ENCODE measurements around the gene UNC13B.
A peak's percentile ranks its signal among the peaks of the same experiment; 100 is the strongest.
"Not testable (repeated sequence)": the region's sequence is repeated elsewhere in the genome, so short reads cannot be mapped to it uniquely, and the experiment has no call there.

UNC13B gene

GRCh38 chr9:35226651-35227050, 64.8 kb downstream of the UNC13B start:
- no peak for DNase-seq (ENCODE audit: low read depth in 2 of 2)

- no peak for DNase-seq (ENCODE audit: low read depth in 2 of 2)
These were observed 65.5 kb downstream of the UNC13B start for GRCh38 chr9:35227284-35227683.

DNA sequence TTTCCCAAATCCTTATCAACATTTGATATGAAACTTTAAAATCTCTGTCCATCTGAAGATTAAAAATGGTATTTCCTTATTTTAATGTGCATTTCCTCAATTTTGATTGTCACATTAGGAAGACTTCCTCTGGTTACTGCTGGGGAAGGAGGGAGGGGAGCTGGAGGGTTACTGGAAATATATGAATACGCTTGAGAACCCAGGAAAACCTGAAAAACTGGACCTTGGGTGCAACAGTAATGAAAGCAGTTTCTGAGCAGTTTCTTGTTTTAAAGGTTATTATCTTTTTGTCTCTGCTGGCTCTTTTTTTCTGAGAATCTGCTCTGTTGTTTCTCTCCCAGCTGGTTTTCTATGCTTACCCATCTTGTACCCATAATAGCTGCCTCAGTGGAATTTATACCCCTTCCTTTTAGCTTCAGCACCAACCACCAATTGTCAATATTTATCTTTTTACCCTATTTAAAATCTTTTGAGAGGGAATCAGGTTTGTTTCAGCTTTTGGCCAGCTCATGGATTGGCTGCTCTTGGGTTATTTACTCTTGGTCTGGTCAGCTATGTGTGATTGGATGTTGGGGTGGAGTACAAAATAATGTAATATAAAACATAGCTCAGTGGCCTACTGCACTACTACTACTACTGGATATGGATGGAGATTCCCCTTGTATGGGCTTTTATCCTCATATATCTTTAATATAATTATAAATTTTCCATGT, 67.4 kb downstream of the UNC13B start:
- no peak for DNase-seq (ENCODE audit: low read depth in 2 of 2)

- DNase-seq (ENCODE audit: low read depth in 2 of 2), result no peak
These were observed 68.0 kb downstream of the UNC13B start for GRCh38 chr9:35229779-35230143.

DNA sequence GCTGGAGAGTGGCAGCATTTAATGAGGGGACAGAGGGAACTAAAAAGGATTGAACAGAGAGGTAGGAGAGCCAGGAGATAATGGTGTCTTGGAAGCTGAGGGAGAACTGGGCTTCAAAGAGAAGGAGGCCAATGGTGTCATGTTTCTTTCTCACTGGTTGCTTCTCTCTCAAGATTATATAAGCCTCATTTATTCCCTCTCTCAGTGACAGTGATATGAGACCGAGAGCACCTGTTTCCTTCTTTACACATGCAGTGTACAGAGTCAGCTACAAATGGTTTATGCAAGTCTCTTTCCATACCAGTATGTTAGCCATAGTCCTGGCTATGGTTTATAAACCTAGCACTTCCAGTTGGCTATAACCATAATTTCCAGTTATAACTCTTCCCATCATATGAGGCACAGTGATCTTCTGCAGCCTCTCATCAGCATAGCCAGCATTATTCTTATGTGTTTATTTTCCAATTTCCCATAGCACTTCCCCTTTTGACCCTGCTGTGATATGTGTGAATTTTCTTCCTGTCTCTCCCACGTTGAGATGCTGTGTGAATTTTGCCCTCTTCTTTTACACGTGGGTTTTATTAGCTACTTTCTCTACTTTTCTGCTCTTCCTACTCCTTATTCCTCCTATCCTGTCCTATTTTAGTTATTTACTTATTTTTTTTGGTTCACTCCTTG, 71.2 kb downstream of the UNC13B start:
- no peak for DNase-seq (ENCODE audit: low read depth in 2 of 2)

DNA sequence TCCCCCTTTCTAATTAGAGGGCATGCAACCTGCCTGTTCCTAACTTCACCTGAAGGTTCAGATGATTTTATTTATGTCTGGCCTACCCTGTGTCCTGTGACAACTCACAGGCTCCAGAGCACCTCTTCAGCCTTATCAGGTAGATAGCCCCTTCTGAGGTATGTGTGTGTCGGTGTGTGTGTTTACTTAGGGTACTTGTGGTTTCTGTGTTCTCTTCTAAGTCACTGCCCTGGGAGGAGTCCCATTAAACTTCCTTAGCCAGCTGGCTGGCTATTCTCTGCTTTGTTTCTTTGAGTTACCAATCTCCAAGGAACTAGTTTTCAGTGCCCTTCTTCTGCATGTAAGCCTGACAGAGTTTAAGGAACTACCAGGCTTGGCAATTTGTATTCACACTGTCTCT, 74.9 kb downstream of the UNC13B start:
- no peak for DNase-seq (ENCODE audit: low read depth in 2 of 2)

GRCh38 chr9:35237311-35237710, 75.5 kb downstream of the UNC13B start:
- no peak for DNase-seq (ENCODE audit: low read depth in 2 of 2)

DNA sequence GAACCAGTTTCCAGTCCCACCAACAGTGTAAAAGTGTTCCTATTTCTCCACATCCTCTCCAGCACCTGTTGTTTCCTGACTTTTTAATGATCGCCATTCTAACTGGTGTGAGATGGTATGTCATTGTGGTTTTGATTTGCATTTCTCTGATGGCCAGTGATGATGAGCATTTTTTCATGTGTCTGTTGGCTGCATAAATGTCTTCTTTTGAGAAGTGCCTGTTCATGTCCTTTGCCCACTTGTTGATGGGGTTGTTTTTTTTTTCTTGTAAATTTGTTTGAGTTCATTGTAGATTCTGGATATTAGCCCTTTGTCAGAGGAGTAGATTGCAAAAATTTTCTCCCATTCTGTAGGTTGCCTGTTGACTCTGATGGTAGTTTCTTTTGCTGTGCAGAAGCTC, 84.1 kb downstream of the UNC13B start:
- DNase-seq (ENCODE audit: low read depth in 2 of 2), result not testable (repeated sequence)

- DNase-seq (ENCODE audit: low read depth in 2 of 2), result no peak
These were observed 91.3 kb downstream of the UNC13B start for GRCh38 chr9:35253075-35253474.

DNA sequence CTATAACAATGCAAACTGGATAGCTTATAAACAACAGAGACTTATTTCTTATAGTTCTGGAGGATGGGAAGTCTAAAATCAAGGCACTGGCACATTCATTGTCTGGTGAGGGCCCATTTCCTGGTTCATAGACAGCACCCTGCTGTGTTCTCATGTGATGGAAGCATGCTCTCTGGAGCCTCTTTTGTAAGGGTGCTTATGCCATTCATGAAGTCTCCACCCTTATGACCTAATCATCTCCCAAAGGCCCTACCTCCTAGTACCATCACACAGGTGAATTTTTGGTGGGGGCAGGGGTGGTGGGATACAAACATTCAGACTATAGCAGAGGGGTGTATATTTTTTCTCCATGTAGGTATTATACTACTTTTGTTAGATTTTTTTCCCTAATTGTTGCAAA, 92.4 kb downstream of the UNC13B start:
- no peak for DNase-seq (ENCODE audit: low read depth in 2 of 2)

- DNase-seq (ENCODE audit: low read depth in 2 of 2), result no peak
These were observed 93.4 kb downstream of the UNC13B start for GRCh38 chr9:35254984-35255857.

DNA sequence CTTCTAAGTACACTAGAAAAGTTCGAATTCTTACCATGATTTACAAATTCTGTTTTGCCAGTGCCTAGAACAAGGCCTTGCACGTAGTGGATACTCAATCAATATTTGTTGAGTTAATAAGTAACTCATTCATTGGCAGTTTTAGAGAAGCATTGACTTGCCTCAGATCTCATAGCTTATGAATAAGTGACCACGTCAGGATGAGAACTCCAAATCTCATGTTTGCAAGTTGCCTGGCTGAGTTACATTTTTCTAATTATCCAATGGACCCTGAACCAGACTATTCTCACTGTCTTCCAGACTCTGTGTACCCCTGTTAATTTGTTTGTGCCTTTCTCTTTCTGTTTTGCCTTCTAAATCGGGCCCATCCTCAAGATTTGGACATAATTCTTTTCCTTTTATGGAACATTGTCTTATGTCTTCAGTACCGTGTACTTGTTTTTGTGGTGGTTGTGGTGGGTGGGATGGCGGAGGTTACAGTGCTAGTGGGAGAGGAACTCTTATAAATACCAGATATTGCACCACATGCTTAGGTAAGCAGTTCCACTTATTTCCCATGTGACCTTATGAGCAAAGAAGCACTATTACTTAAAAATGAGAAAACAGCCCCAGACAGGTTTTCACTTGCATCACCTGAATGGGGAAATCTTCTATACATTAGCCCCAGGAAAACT, 96.3 kb downstream of the UNC13B start:
- DNase-seq (ENCODE audit: low read depth in 2 of 2), result no peak

DNA sequence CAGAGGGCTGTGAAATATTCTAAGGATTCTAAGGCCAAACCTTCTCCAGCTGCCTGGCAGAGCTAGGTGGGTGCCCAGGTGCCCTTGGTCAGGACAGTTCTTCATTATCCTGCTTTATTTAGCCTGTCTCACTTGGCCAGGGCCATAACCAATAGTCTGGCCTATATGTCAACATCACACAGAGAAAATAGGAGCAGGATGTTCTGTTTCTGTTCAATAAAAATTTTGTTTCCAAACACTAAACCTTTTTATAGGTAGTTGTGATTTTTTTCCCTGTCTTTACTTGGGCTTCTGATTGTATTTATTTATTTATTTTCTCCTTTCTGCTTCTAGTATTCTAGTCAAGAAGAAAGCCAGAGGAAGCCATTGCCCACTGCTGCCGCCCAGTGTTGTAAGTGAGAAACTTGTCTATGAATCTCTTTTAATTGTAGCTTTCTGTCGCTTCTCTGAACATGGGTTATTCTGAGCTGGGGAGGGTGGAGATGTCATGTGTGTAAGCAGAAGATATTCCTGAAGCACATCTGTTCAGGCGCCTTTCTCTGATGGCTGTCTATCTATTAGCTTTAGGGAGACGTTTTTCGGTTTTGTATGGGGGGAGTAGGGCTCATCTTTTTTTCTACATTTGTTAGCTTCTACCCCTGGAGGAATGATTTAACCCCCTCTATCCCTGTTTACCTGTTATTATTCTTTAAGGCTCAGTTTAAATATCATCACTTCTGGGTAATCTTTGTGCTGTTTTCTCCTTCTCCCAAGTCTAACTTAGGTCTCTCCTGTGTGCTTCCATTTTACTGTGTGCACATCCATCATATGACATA, 97.1 kb downstream of the UNC13B start:
- DNase-seq (ENCODE audit: low read depth in 2 of 2), result peak; percentile 29 to 37

GRCh38 chr9:35260186-35260585, 98.4 kb downstream of the UNC13B start:
- no peak for DNase-seq (ENCODE audit: low read depth in 2 of 2)

DNA sequence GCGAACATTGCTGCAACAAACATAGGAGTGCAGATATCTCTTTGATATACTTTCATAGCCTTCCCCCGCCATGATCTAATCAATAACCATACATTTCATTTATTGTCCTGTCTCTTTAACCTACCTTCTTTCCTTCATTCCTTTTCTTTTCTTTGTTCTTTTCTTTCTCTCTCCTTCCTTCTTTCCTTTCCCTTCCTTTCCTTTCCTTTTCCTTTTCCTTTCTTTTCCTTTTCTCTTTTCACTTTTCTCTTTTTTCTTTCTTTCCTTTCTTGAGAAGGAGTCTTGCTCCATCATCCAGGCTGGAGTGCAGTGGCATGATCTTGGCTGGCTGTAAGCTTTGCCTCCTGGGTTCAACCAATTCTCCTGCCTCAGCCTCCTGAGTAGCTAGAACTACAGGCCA, 100.3 kb downstream of the UNC13B start:
- no peak for DNase-seq (ENCODE audit: low read depth in 2 of 2)

GRCh38 chr9:35267710-35268109, 105.9 kb downstream of the UNC13B start:
- DNase-seq (ENCODE audit: low read depth in 2 of 2), result no peak

- no peak for DNase-seq (ENCODE audit: low read depth in 2 of 2)
These were observed 108.1 kb downstream of the UNC13B start for GRCh38 chr9:35269919-35270318.

GRCh38 chr9:35271637-35272036, 109.8 kb downstream of the UNC13B start:
- DNase-seq (ENCODE audit: low read depth in 2 of 2), result no peak

- no peak for DNase-seq (ENCODE audit: low read depth in 2 of 2)
These were observed 111.2 kb downstream of the UNC13B start for GRCh38 chr9:35272989-35273388.

- DNase-seq (ENCODE audit: low read depth in 2 of 2), result no peak
These were observed 111.8 kb downstream of the UNC13B start for GRCh38 chr9:35273591-35273990.

DNA sequence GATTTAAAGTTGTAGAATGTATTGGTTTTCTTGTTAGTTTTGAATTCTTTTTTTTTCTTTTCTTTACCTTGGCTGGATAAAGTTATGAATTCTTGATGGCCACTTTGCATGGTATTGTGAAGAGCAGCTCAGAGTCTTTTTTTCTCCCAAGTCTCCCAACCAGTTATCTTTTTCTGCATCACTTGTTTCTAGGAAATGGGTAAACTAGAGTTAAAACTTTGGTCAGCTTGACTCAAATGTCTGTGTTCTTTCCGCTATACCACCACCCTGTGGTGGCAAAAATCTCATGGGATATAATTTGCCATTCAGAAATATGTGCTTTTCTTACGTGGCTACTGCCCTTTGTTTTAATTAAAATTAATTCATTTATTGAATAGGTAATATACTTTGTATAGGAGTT, 113.2 kb downstream of the UNC13B start:
- no peak for DNase-seq (ENCODE audit: low read depth in 2 of 2)

Data from fibroblast of skin of left biceps (primary cell).